HG03521 (cell line): ENCODE measurements around the gene MBNL2.
"Not testable (repeated sequence)": the region's sequence is repeated elsewhere in the genome, so short reads cannot be mapped to it uniquely, and the experiment has no call there.

Source experiments
- ATAC-seq: cut with Tn5 transposase; IDR thresholded peaks from one replicate; pipeline ENCODE4 v1.9.1; 2021; ENCODE audit warnings: mild to moderate bottlenecking, moderate library complexity; ENCODE audit not compliant: unreplicated experiment

The MBNL2 gene

DNA sequence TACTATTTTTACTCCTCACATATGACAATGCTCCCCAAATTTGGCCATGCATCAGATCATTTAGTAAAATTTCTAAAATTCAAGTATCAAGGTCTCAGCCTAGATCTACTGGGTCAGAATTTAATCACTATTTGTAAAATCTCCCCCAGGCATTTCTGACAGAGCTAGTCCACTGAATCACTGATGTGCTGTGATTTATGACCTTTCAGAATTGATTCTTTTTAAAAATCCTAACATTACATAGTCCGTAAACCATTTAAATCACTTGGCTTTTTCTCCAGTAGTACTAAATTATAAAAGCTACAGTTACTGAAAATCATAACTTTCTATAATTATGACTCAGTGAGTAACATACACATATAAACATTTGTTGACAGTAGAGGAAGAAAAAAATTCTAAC lies 119.0 kb downstream of the MBNL2 start:
- no peak for ATAC-seq

DNA sequence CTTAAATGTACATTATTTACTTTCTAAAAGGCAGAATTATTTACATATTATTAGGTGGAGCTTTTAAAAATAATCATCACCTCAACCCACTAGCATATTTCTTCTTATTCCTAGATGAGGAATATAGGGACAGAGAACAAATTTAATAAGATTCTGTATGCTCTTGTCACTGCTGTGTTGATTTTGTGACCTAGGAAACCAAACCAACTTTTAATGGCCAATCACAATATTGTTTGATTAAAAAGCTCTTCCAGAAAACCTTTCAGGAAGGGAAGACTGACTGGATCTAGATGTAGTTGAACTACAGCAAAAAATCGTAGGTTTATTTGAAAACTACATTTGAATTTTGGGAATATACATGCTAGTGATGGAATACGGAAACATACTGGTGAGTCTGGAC lies 120.0 kb downstream of the MBNL2 start:
- ATAC-seq, result no peak

DNA sequence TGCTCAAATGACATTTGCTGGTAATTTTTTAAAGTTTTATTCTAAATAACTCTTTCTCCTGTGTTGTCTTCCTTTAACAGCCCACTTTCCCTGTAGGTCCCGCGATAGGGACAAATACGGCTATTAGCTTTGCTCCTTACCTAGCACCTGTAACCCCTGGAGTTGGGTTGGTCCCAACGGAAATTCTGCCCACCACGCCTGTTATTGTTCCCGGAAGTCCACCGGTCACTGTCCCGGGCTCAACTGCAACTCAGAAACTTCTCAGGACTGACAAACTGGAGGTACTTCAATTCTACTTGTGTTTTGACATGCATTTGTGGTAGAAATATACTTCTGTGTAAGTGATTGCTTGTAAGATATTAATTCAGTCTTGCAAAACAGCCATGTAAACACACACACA lies 120.8 kb downstream of the MBNL2 start:
- no peak for ATAC-seq

DNA sequence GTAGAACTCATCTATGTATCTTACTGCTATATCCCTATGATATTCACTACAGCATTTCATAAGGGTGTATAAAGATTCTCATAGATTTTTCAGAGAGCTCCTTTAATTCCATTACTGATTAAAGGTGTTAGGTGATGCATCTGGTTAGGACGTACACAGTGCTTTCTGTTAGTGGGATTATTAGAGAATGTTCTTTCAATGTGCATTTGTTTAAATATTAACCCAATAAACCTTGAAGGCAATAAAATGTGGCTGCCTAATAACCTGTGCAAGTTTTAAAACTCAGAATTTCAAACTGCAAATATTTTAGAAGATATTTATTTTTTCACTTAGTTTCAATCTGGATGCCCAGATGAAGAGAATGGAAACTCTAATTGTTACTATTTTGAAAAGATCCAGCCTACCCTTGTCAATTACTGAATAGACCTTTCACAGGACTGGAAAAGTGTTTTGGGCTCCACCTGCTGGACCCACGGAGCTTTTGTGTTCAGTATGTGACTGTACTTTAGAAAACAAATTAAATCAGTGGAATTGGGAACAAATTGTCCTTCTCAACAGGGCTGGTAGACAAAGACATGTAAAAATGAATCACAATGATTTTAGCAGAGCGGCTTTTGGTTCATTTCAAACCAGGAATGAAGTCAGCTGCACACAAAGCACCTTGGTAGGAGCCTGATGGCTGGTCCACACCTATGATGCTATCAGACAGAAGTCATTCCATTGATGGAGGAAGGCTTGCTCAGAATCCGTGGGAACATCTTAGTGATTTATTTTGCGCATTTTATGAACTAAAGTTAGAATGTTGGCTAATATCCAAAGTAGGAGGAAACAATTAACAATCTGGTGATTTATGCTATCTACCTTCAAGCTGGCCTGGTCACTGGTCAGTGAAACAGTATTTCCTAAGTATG lies 122.4 kb downstream of the MBNL2 start:
- peak; percentile 60 for ATAC-seq

DNA sequence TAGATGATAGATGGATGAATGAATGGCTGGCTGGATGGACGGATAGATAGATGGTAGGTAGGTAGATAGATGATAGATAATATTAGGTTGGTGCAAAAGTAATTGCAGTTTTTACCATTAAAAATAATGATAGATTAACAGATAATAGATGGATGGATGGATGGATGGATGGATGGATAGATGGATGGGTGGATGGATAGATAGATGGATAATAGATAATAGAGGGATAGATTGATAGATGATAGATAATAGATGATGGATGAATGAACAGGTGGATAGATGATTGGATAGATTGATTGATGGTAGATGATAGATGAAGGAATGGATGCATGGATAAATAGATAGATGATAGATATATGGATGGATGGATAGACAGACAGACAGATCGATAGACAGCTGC lies 124.0 kb downstream of the MBNL2 start:
- ATAC-seq, result no peak

DNA sequence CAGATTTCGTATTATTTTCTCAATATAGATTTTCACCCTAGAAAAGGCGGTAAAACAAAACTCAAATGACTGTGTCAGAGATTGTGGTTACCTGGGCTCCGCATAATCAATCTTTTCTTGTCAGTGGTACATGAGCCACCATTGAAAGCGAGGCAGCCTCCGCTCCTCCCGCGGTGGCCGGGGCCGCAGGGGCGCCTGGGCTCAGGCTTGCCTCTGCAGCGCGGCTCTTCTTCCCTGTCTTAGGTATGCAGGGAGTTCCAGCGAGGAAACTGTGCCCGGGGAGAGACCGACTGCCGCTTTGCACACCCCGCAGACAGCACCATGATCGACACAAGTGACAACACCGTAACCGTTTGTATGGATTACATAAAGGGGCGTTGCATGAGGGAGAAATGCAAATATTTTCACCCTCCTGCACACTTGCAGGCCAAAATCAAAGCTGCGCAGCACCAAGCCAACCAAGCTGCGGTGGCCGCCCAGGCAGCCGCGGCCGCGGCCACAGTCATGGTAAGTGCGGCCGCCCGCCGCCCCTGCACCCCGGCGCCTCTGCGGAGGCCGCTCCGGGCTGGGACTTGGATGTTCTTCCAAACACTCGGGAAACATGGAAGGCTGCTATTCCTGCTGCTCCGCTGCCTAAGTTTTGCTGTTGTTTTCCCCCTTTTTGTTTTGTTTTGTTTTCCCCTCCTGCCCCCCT lies 124.6 kb downstream of the MBNL2 start:
- ATAC-seq, result no peak

DNA sequence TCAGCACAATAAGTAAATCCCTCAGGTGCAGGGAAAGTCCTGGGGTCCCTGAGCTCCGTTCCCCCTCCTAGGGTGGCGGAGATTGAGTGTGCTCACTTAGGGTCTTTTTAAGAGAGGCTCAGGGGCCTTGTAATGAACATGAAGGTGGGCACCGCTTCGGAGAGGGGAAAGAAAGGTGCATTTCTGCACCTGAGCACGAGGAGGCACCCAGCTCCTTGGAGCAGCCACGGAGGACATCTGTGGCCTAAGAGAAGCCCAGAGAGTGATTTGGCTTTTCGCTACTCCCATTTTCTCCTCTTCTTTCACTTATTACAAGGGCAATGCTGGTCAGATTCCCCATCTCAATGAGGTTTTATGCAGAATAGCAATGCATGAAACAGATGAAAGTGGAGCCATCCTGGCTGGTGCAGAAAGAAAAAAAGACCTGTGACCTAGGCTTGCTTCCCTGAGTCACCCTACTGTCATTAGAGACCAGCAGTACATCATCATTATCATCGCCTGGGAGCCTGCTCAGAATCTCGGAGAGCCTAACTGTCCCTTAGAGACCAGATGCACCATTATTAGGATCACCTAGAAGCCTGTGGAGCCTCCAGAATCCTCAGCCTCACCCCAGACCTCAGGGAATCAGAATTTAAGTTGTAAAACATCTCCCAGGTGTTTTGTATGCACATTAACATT lies 125.3 kb downstream of the MBNL2 start:
- ATAC-seq, result no peak

DNA sequence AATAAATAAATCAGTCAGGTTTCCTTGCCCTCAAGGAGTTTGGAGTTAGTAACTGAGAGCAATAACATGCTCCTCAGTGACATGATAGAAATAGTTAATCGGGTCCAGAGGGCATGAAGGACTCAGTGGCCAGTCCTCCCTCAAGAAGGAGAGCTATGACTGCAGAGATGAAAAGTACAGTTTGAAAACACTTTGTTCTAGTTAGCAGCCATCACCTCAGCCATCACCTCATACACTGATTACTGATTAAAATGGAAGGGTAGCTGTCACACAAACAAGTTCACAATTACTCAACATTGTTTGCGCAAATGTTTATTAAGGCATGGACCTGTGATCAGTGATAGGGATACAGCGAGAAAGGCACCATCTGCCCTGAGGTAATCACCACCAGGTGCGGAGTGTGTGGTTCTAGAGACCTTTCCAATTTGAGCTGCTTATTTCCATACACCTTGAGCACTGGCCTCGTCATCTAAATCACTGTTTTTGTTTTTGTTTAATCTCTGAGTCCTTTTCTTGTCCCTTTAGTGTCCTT lies 126.5 kb downstream of the MBNL2 start:
- no peak for ATAC-seq

DNA sequence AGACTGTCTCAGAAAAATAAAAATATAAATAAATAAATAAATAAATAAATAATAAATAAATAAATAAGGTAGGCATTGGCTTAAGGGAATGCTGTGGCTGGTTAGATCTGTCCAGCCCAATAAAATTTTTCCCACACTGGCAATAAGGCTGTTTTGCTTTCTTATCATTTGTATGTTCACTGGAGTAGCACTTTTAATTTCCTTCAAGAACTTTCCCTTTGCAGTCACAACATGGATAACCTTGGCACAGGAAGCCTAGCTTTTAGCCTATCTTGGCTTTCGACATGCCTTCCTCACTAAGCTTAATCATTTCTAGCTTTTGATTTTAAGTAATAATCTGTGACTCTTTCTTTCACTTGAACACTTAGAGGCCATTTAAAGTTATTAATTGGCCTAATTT lies 129.9 kb downstream of the MBNL2 start:
- ATAC-seq, result not testable (repeated sequence)

DNA sequence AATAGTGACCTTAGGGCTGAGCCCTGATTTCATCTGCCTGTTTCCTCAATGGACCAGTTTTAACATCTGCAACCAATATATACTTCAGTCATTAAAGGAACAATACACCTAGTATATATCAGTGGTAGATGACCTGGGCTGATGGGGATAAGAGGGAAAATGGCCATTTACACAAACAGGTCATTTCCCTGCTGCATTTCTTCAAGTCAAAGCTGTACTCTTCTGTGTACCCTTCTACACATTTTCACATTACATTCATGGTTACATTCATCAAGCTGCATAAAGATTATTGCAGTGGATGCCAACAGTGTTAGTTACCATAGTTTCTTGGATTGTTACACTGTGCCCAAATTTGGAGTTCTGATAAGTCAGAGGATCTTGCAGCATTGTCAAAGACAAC lies 130.7 kb downstream of the MBNL2 start:
- no peak for ATAC-seq

DNA sequence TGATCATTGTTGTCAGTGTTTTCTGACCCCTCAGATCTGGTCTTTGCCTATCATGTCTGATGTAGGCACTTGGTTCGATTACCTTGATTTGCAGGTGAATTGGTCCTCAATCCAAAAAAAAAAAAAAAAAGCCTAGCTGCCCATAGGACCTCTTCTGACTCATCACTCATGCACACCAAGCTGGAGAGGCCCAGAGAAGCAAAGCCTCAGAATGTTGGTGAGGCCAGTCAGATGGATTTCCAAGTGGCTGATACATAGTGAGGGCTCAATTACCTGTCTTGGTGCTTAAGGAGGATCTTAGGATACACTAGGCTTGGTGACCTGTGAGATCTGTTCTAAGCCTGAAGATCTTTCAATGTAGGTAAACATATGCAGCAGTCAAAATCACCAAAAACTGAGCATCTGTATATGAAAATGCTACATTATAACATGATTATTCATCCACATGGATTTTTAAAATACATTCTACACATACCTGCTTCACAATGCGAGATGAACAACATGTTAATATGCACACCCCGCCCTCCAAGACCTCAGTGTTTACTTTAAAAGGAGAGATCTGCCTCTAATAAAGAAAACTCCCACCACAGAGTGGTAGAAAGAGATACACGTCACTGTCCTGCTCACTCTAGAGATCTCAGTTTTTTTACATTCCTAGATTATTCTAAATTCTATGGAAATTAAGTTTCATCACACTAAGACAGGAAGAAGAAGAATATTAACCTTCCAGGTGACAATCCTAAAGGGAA lies 132.0 kb downstream of the MBNL2 start:
- no peak for ATAC-seq

DNA sequence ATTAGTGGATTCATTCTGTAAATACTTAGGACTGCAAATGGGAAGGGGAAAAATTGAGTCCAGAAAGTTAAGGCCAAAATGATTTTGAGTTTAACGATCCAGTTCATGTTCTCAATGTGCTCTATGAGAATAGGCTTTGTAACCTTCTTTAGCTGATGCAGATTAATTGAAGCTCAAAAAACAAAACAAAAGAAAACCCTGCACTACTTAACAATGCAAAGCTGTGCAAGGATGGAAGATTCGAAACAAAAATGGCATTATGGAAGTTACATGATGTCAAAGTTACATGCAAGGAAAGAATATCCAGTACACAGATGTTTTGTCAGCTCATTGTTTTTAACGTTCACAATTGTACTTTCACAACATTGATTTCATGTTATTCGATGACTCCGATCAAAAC lies 132.7 kb downstream of the MBNL2 start:
- ATAC-seq, result no peak

DNA sequence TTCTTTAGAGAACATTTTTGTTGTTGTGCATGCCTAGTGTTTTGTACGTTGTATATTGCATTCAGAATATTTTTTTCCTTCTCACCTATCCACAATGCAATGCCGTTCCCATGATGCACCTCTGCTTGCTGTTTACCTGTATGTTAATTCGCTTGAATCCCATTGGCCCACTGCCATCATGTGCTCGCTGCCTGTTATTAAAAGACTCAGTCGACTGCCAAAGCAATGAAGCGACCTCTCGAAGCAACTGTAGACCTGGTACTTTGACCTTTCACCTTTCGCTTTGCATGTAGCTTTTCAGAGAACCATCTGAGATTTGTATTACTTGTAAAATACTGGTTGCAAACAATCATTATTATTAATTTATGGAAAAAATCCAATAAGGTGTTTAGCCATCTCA lies 134.5 kb downstream of the MBNL2 start:
- ATAC-seq, result no peak

DNA sequence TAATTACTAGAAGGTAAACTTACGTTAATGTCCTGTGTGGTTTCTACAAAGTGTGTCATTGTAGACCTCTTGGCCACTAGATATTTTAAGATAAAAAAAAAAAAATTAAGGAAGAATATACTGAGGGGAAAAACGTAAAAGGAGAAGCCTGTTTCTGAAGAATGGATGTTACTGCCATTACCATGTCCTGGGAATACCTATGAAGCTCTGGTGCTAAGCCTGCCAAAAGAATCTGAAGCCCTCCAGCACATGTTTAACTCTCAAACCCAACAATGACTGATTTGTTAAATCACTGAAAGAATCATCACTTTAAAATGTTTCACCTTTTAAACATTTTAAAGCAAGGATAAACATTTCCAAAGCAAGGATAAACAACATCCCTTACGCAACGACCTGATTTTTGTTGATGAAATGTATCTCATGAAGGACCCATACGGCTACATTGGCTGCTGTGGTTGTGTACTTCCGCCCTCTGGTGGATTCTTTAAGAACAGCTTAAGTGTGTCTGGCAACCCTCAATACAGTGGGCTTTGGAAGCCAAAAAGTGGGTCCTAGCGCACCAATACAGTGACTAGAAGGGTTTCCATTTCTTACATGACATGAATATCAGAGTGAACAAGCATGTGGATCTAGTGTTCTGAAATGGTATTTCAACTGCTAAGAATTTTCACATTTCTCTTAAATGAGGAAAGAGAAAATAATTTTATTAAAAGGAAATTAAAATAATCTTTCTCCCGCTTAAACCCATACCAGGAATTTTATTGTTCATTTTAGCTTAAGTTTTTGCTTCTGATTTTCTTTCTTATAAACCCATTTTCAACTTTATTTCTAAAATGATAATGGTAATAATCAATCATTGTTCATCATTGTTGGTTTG lies 137.3 kb downstream of the MBNL2 start:
- ATAC-seq, result peak; percentile 86

DNA sequence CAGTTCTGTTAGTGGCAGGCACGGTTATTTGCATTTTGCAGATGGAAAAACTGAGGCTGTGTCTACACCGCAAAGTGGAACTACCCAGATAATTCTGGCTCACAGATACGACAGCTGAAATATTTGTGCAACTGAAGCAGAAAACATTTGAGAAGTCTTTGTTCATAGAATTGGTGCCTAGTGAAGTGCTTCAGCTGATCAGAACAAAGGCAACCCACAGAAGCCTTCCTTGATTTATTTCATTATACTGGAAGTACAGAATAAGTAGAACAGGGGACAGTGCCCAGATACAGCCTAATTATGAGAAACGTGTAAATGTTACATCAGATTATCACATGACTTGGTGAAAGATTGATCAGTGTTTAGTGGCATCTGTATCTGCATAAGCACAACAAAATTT lies 138.5 kb downstream of the MBNL2 start:
- no peak for ATAC-seq

DNA sequence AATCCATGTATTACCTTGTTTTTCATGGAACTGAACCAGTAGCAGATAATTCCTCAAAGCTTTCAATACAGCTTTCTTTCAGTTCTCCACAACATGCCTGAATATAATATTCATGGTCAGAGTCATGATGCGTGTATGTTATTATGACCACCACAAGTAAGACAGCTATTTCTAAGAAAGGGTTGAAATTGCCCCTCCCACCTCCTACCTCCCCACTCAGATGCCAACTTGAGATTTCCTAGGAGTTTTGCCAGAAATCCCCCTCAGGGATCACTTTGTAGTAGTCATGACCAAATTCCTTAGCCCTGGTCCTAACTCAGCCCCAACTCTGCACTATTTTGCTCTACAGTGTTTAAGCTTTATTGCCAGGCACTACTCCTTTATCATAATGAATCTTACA lies 141.9 kb downstream of the MBNL2 start:
- no peak for ATAC-seq

DNA sequence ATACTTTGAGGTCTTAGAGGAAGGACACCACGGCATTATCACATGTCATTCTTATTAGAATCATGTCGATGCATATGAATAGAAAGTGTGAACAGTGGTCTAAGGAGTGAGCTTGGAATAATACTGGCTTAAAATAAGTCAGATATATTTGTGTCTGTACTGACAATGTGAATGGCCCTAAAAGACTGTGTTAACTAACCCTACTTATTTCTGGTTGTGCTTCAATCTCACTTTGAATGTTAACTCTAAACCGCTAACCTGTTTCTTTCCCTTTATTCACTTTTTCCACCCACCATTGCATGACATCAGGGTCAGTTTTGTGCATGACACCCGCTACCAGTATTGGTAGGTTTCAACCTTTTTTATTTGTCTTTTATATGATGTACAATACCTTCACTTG lies 142.7 kb downstream of the MBNL2 start:
- ATAC-seq, result no peak

DNA sequence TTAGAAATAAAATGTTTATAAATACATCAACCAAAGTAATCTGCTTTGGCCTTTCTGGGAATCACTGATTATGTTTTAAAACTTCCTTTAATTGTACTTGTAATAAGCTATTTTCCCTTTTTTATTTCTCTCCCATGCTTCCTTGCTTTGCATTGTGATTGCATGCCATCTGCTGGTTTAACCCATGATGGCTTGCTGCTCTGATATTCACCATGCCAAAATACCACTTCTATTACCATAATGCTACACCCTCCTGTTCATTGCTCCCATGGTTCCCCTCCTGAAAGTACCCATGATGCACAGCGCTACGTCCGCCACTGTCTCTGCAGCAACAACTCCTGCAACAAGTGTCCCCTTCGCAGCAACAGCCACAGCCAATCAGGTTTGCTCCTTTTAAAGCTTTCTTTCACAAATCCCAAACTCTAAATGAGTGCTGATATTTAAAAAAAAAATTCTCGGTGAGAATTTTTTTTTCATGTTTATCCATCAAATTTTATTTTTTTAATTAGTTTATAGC lies 144.1 kb downstream of the MBNL2 start:
- no peak for ATAC-seq

DNA sequence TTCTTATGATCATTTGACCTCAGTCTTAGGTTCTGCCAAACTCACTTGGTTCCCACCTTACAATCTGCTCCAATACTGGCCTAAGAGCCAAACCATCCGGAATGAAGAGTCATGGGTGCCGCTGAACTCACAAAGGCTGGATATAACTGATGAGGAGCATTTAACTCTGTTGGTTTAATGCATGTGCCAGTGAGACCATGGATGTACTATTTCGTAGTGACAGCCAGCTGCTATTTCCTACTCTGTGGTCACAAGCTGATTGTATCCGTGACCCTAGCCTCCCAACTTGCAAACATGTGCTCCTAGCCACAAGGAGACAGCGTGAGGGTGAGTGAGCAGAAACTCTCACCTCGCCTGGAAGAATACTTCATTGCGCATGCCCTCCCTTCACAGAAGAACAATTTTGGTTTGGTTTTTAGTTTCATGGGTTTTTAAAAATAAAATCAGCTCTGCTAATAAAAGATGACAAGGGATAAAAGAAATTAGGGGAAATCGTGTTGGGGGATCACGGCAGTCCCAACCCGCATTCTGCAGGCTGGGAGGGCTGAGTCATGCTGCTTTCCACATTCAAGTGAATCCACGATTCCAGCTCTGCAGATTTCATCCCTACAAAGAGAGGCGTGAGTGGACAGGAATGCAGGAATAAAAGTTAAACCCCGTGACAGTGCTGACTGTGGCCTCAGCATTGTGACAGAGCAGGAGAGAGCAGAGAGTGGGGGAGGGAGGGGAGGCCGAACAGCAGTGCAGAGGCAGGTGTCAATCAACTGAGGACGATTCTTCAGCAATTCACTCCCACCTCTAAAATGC lies 145.1 kb downstream of the MBNL2 start:
- ATAC-seq, result no peak
